IMR-90 (cell line): ENCODE data around the gene SLC27A2. TPM values are rescaled to one million over a fixed set of nuclear protein-coding genes. Genes with fewer than 3 reads are reported as not detected.

Experiments used
- ATAC-seq: fragments of 200-7000 bp; cut with Tn5 transposase; 2 replicates; pipeline ENCODE4 v1.9.1; 2020; ENCODE audit warnings: low read depth, mild to moderate bottlenecking, moderate library complexity
- BruUV-seq: library from RNA; stranded (reverse); fragments of 400-500 nt; replicated peaks from 2 replicates; lab custom pipeline; 2021; lab: Mats Ljungman, UMichigan
- CTCF ChIA-PET: fragments of 300-600 bp; formaldehyde crosslinking; extraction: SDS; loops from one replicate; lab custom pipeline; 2021; ENCODE audit warnings: antibody characterized with exemption; lab: Yijun Ruan, JAX
- POLR2A ChIA-PET: fragments of 300-600 bp; sonication (Branson Sonifier 250); formaldehyde crosslinking; loops from one replicate; lab custom pipeline; 2022; ENCODE audit warnings: antibody characterized with exemption; ENCODE audit not compliant: unreplicated experiment; lab: Charles Lee
- DNase-seq: peaks from one replicate; pipeline ENCODE4 v3.0.0; 2013
- H2AFZ ChIP-seq: replicated peaks from 2 replicates; pipeline ENCODE3; 2013; ENCODE audit warnings: low read length, mild to moderate bottlenecking; ENCODE audit not compliant: poor library complexity
- H2AK5ac ChIP-seq: 2 replicates; pipeline ENCODE4 v1.6.1; 2013; ENCODE audit warnings: low read depth, low read length, inconsistent platforms
- H2AK9ac ChIP-seq: replicated peaks from 2 replicates; pipeline ENCODE3; 2013; ENCODE audit warnings: mild to moderate bottlenecking, low read depth, low read length, moderate library complexity; ENCODE audit not compliant: poor library complexity
- H2BK120ac ChIP-seq: 2 replicates; pipeline ENCODE4 v1.6.1; 2013; ENCODE audit warnings: low read depth, low read length, inconsistent platforms
- H2BK15ac ChIP-seq: 3 replicates; pipeline ENCODE4 v1.6.1; 2013; ENCODE audit warnings: low read depth, low read length, inconsistent platforms
- H2BK20ac ChIP-seq: 2 replicates; pipeline ENCODE4 v1.6.1; 2013; ENCODE audit warnings: low read depth, mild to moderate bottlenecking, inconsistent platforms, low read length, moderate library complexity
- H2BK5ac ChIP-seq: 2 replicates; pipeline ENCODE4 v1.6.1; 2013; ENCODE audit warnings: mild to moderate bottlenecking, low read depth, low read length, inconsistent platforms; ENCODE audit not compliant: poor library complexity, severe bottlenecking
- H3K14ac ChIP-seq: replicated peaks from 2 replicates; pipeline ENCODE4 v1.6.1; 2013; ENCODE audit warnings: low read depth, low read length, inconsistent platforms
- H3K18ac ChIP-seq: 2 replicates; pipeline ENCODE4 v1.6.1; 2013; ENCODE audit warnings: low read depth, low read length, control low read depth
- H3K23ac ChIP-seq: 2 replicates; pipeline ENCODE4 v1.6.1; 2013; ENCODE audit warnings: low read depth, low read length, inconsistent platforms
- H3K27ac ChIP-seq: 2 replicates; pipeline ENCODE4 v1.5.1; 2013; ENCODE audit warnings: mild to moderate bottlenecking, control low read depth, low read length; ENCODE audit not compliant: insufficient read depth
- H3K27me3 ChIP-seq: 2 replicates; pipeline ENCODE4 v1.6.1; 2013; ENCODE audit warnings: low read length; ENCODE audit not compliant: control insufficient read depth, insufficient read depth
- H3K36me3 ChIP-seq: 2 replicates; pipeline ENCODE4 v1.6.1; 2013; ENCODE audit warnings: low read length, mixed read lengths; ENCODE audit not compliant: control insufficient read depth, insufficient read depth
- H3K4ac ChIP-seq: 2 replicates; pipeline ENCODE4 v1.6.1; 2013; ENCODE audit warnings: low read depth, low read length, inconsistent platforms
- H3K4me1 ChIP-seq: 2 replicates; pipeline ENCODE4 v1.6.1; 2013; ENCODE audit warnings: low read length, mixed read lengths; ENCODE audit not compliant: control insufficient read depth, insufficient read depth
- H3K4me2 ChIP-seq: 2 replicates; pipeline ENCODE4 v1.6.1; 2013; ENCODE audit warnings: low read depth, mild to moderate bottlenecking, control low read depth, low read length, moderate library complexity
- H3K4me3 ChIP-seq: 2 replicates; pipeline ENCODE4 v1.5.1; 2013; ENCODE audit warnings: low read depth, mild to moderate bottlenecking, control low read depth, low read length, moderate library complexity; ENCODE audit not compliant: insufficient read depth
- H3K56ac ChIP-seq: 2 replicates; pipeline ENCODE4 v1.6.1; 2013; ENCODE audit warnings: low read length, inconsistent platforms; ENCODE audit not compliant: insufficient read depth; ENCODE audit errors: extremely low read depth
- H3K79me1 ChIP-seq, 2 experiments: 2 replicates each; pipeline ENCODE4 v1.6.1; 2013; ENCODE audit warnings: low read length in 2 of 2, inconsistent platforms in 1 of 2, low read depth in 1 of 2
- H3K9ac ChIP-seq: 2 replicates; pipeline ENCODE4 v1.6.1; 2013; ENCODE audit warnings: low read depth, low read length, control low read depth
- H3K9me1 ChIP-seq: 2 replicates; pipeline ENCODE4 v1.6.1; 2013; ENCODE audit warnings: low read length, inconsistent platforms; ENCODE audit not compliant: insufficient read depth
- H3K9me3 ChIP-seq: 2 replicates; pipeline ENCODE4 v1.6.1; 2013; ENCODE audit warnings: low read length; ENCODE audit not compliant: control insufficient read depth, insufficient read depth
- H4K20me1 ChIP-seq: 2 replicates; pipeline ENCODE4 v1.6.1; 2013; ENCODE audit warnings: low read length, inconsistent platforms; ENCODE audit not compliant: insufficient read depth
- H4K5ac ChIP-seq: 2 replicates; pipeline ENCODE4 v1.6.1; 2013; ENCODE audit warnings: mild to moderate bottlenecking, low read depth, low read length, control low read depth
- H4K8ac ChIP-seq, 2 experiments: 2 replicates each; pipeline ENCODE4 v1.6.1; 2013; ENCODE audit warnings: low read depth in 2 of 2, low read length in 2 of 2, control low read depth in 1 of 2, inconsistent platforms in 1 of 2
- H4K91ac ChIP-seq: 2 replicates; pipeline ENCODE4 v1.6.1; 2013; ENCODE audit warnings: low read depth, low read length, inconsistent platforms; ENCODE audit not compliant: insufficient read depth
- CEBPB ChIP-seq: IDR thresholded peaks from 2 replicates; pipeline ENCODE4 v1.6.1; 2012; ENCODE audit warnings: low read depth, low read length, improper control_type of control experiment
- SMC3 ChIP-seq: fragments of 150-350 bp; IDR thresholded peaks from 2 replicates; pipeline ENCODE4 v1.6.1; 2016; ENCODE audit warnings: low read depth, mild to moderate bottlenecking, antibody characterized with exemption, low read length, moderate library complexity
- WGBS, 2 experiments: methylation state at CpG; one replicate each; pipeline versions ENCODE4 v1.1.5 to v1.1.7; 2013; ENCODE audit warnings: missing lambda C conversion rate in 2 of 2; ENCODE audit not compliant: insufficient read length in 1 of 2; ENCODE audit errors: extremely low coverage in 2 of 2; 5-methylcytosine and 5-hydroxymethylcytosine counted together
- dilution Hi-C: fragments of 300-500 bp; cut with HindIII; formaldehyde crosslinking; loops from one replicate; pipeline ENCODE4 v1.14.3; 2018; ENCODE audit warnings: low sequenced_read_pairs; ENCODE audit not compliant: unreplicated experiment
- in situ Hi-C: fragments of 300-500 bp; cut with MboI; formaldehyde crosslinking; loops from 3 replicates; pipeline ENCODE4 v1.14.3; 2019; ENCODE audit warnings: low sequenced_read_pairs, inconsistent platforms, mixed read lengths
- intact Hi-C: fragments of 100-400 bp; cut with micrococcal nuclease; formaldehyde crosslinking; loops from 2 replicates; pipeline ENCODE4 v1.10.0; 2022
- polyA plus RNA-seq, 3 experiments: library from polyadenylated mRNA; depleted of rRNA; stranded (reverse); fragments of >200 nt; gene quantifications; 2 replicates each; pipeline ENCODE4 v1.2.3, GENCODE V29; 2012; ENCODE audit warnings: low replicate concordance in 1 of 3
- total RNA-seq: library from RNA; depleted of rRNA; stranded (reverse); fragments of >200 nt; gene quantifications from 2 replicates; pipeline ENCODE4 v1.2.3, GENCODE V29; 2012

SLC27A2 gene
- total and polyA plus RNA-seq, 2 of the 4 experiments (the other 2 are of a cell fraction), result under 0.01 TPM; not detected in 1

GRCh38 chr15:50244153-50244552, 62.2 kb downstream of the SLC27A2 start:
- Histone ChIP-seq H3K56ac (no peak overlapping the region), H4K20me1 (no peaks in the 10 kb centered on the region), H2BK5ac (no peak overlapping the region), H3K4me1 (no peaks in the 10 kb centered on the region; the same call in none of the 2 replicates), H2AFZ (no peak overlapping the region), H2BK120ac (no peak overlapping the region), H3K9me3 (no peaks in the 10 kb centered on the region), H2AK5ac (no peak overlapping the region), H3K4me2 (no peak overlapping the region), H3K27me3 (no peaks in the 10 kb centered on the region), H4K91ac (no peak overlapping the region), H4K8ac (no peak overlapping the region), H3K9me1 (0 out of 2 replicates have a peak, but pooled peaks cover 3% of the 10 kb centered on the region), H3K23ac (no peak overlapping the region), H3K79me1 (no peaks in the 10 kb centered on the region), H3K9ac (no peak overlapping the region), H3K4ac (no peak overlapping the region), H2BK20ac (no peak overlapping the region), H4K5ac (no peak overlapping the region), H3K4me3 (no peak overlapping the region), H3K14ac (no peak overlapping the region), H2AK9ac (no peak overlapping the region), H2BK15ac (no peak overlapping the region), H3K27ac (no peak overlapping the region), H3K36me3 (no peaks in the 10 kb centered on the region), H3K18ac (no peak overlapping the region)
- dilution Hi-C loops (no loop called here), intact Hi-C loops (no loop called here), in situ Hi-C loops (no loop called here)
- DNase-seq (no peak), ATAC-seq (no peak)
- TF ChIP-seq CEBPB, result peak; percentile 40; the same call in 1 of the 2 replicates
- no peak for TF ChIP-seq SMC3
- WGBS, 2 experiments, result no CpG with 5 or more reads among the region's 1 CpG
- BruUV-seq, result no TSS peak
- ChIA-PET POLR2A (no interaction called here), CTCF (interaction anchor here (0.6 kb wide), 1 partner anchor 10 kb away, joined by 3 read pairs; no protein-coding TSS in a partner anchor)
